Mammary epithelial cell (primary cell): ENCODE measurements around the gene KAT6B.

Source experiments
- EZH2 ChIP-seq: IDR thresholded peaks from 2 replicates; pipeline ENCODE4 v1.6.1; 2012; ENCODE audit warnings: low read length, inconsistent platforms, borderline replicate concordance
- TF ChIP-seq, protein P1 (sequence below), 2 donors: IDR thresholded peaks in 1 of 2; conservative IDR thresholded peaks in 1 of 2; 2 replicates each; pipeline ENCODE4 v1.5.1; 2011 to 2012; ENCODE audit warnings: inconsistent platforms in 2 of 2, low read length in 2 of 2, mild to moderate bottlenecking in 2 of 2, control low read depth in 1 of 2, low read depth in 1 of 2; ENCODE audit not compliant: insufficient read depth in 1 of 2; ENCODE audit errors: extremely low read depth in 1 of 2

DNA sequence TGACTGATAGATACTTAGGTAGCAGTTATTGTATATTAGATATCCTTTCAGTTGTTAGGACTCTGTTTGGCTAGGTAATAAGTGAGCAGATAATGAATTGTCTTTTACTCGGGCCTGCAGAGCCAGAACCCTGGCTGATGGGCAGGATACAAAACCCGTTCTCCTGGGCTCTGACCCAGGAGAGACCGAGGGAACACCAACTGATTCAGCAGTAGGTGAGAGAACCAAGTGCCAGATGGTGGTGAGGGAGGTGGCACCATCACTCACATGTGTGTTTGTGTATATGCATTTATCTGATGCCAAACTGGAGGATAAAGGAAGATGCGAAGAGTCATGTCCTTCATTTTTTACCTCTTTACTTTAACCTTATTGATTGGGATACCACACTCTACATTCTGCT is 169.4 kb downstream of the KAT6B start:
- TF ChIP-seq, protein P1, sequence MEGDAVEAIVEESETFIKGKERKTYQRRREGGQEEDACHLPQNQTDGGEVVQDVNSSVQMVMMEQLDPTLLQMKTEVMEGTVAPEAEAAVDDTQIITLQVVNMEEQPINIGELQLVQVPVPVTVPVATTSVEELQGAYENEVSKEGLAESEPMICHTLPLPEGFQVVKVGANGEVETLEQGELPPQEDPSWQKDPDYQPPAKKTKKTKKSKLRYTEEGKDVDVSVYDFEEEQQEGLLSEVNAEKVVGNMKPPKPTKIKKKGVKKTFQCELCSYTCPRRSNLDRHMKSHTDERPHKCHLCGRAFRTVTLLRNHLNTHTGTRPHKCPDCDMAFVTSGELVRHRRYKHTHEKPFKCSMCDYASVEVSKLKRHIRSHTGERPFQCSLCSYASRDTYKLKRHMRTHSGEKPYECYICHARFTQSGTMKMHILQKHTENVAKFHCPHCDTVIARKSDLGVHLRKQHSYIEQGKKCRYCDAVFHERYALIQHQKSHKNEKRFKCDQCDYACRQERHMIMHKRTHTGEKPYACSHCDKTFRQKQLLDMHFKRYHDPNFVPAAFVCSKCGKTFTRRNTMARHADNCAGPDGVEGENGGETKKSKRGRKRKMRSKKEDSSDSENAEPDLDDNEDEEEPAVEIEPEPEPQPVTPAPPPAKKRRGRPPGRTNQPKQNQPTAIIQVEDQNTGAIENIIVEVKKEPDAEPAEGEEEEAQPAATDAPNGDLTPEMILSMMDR (conservative IDR thresholded peaks at IDR 0.05 in 1 of 2, IDR thresholded peaks at IDR 0.05 in 1 of 2; ENCODE audit: extremely low read depth in 1 of 2, insufficient read depth in 1 of 2, low read depth in 1 of 2, low read length in 2 of 2): no peak
- TF ChIP-seq EZH2: no peak
